ENCODE measurements around the gene PNLDC1.

DNA sequence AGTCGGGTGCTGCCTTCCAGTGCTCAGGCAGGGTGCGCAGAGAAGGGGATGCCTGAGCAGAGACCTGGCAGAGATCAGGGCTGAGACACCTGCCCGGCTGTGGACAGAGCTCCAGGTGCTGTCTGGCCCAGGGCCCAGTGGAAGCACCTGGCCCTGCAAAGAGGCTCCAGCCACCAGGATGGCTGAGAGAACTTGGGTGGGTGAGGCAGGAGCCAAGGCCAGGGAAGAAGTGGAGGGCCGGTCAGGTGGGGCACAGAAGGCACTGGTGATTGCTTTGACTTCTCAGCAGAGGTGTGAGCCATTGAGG, 31.2 kb downstream of the PNLDC1 start:
- TF ChIP-seq, protein P1, sequence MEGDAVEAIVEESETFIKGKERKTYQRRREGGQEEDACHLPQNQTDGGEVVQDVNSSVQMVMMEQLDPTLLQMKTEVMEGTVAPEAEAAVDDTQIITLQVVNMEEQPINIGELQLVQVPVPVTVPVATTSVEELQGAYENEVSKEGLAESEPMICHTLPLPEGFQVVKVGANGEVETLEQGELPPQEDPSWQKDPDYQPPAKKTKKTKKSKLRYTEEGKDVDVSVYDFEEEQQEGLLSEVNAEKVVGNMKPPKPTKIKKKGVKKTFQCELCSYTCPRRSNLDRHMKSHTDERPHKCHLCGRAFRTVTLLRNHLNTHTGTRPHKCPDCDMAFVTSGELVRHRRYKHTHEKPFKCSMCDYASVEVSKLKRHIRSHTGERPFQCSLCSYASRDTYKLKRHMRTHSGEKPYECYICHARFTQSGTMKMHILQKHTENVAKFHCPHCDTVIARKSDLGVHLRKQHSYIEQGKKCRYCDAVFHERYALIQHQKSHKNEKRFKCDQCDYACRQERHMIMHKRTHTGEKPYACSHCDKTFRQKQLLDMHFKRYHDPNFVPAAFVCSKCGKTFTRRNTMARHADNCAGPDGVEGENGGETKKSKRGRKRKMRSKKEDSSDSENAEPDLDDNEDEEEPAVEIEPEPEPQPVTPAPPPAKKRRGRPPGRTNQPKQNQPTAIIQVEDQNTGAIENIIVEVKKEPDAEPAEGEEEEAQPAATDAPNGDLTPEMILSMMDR (conservative IDR thresholded peaks at IDR 0.05; ENCODE audit: low read depth in 2 of 2), result no peak
- TF ChIP-seq POLR2AphosphoS5 (IDR thresholded peaks at IDR 0.05; ENCODE audit: low read depth) (no peak), CREB1 (CRISPR knock-in tag; IDR thresholded peaks at IDR 0.05; ENCODE audit: low read depth) (no peak), EZH2 (IDR thresholded peaks at IDR 0.05; ENCODE audit: low read depth, unreplicated experiment) (no peak), EZH2phosphoT487 (IDR thresholded peaks at IDR 0.05; ENCODE audit: unreplicated experiment) (no peak), REST (IDR thresholded peaks at IDR 0.05; ENCODE audit: unreplicated experiment) (no peak), ZNF331 (CRISPR knock-in tag; IDR thresholded peaks at IDR 0.05; ENCODE audit: low read depth) (no peak), STAT1 (IDR thresholded peaks at IDR 0.05; ENCODE audit: unreplicated experiment) (no peak), ZNF114 (CRISPR knock-in tag; IDR thresholded peaks at IDR 0.05) (no peak), JUNB (IDR thresholded peaks at IDR 0.05; ENCODE audit: unreplicated experiment) (no peak)
- TF ChIP-seq, protein P2, sequence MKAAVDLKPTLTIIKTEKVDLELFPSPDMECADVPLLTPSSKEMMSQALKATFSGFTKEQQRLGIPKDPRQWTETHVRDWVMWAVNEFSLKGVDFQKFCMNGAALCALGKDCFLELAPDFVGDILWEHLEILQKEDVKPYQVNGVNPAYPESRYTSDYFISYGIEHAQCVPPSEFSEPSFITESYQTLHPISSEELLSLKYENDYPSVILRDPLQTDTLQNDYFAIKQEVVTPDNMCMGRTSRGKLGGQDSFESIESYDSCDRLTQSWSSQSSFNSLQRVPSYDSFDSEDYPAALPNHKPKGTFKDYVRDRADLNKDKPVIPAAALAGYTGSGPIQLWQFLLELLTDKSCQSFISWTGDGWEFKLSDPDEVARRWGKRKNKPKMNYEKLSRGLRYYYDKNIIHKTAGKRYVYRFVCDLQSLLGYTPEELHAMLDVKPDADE (IDR thresholded peaks at IDR 0.05), result no peak

Data from GM23338 (cell line).